ENCODE data around the gene GCH1.

DNA sequence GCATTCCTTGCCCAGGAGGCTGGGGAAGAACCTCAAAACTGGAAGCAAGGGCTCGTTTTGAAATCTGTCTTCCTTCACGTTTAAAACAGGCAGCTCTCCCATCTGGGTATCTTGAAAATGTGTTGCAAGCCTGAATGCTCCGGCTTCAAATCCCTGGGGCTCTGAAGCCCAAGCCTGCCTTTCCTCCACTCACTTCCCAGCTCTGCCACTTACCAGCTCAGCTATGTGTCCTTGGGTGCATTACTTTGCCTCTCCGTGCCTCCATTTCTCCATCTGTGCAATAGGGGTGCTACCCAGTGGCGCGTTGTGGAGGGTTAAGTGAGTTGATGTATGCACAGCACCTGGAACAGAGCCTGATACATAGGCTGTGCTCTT is 97.6 kb downstream of the GCH1 start:
- TF ChIP-seq, protein P1, sequence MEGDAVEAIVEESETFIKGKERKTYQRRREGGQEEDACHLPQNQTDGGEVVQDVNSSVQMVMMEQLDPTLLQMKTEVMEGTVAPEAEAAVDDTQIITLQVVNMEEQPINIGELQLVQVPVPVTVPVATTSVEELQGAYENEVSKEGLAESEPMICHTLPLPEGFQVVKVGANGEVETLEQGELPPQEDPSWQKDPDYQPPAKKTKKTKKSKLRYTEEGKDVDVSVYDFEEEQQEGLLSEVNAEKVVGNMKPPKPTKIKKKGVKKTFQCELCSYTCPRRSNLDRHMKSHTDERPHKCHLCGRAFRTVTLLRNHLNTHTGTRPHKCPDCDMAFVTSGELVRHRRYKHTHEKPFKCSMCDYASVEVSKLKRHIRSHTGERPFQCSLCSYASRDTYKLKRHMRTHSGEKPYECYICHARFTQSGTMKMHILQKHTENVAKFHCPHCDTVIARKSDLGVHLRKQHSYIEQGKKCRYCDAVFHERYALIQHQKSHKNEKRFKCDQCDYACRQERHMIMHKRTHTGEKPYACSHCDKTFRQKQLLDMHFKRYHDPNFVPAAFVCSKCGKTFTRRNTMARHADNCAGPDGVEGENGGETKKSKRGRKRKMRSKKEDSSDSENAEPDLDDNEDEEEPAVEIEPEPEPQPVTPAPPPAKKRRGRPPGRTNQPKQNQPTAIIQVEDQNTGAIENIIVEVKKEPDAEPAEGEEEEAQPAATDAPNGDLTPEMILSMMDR (conservative IDR thresholded peaks at IDR 0.05; ENCODE audit: low read depth, low read length): no peak
- TF ChIP-seq EZH2 (IDR thresholded peaks at IDR 0.05; ENCODE audit: borderline replicate concordance, low read depth, low read length, poor library complexity, severe bottlenecking): no peak
